SK-N-SH treated with all-trans-retinoic acid at 6 μM for 48 hours (cell line): ENCODE data around the gene TRIM61.

Source experiments
- ATAC-seq: fragments of 200-7000 bp; cut with Tn5 transposase; 3 replicates; pipeline ENCODE4 v1.9.1; 2020; ENCODE audit warnings: mild to moderate bottlenecking, moderate library complexity
- ARNTL ChIP-seq: fragments of 450-650 bp; formaldehyde crosslinking; IDR thresholded peaks from 2 replicates; pipeline ENCODE4 v1.5.0; 2020; ENCODE audit warnings: low read depth, mild to moderate bottlenecking, moderate library complexity, borderline replicate concordance
- BACH2 ChIP-seq: fragments of 250-450 bp; sonication (Bioruptor Pico); IDR thresholded peaks from 2 replicates; pipeline ENCODE4 v1.9.0; 2021; ENCODE audit warnings: mild to moderate bottlenecking, borderline replicate concordance
- CREB5 ChIP-seq: fragments of 250-450 bp; sonication (Bioruptor Pico); IDR thresholded peaks from 2 replicates; pipeline ENCODE4 v1.5.1; 2020; ENCODE audit warnings: low read depth, mild to moderate bottlenecking, moderate library complexity
- CSDC2 ChIP-seq: fragments of 250-450 bp; sonication (Bioruptor Pico); IDR thresholded peaks from 2 replicates; pipeline ENCODE4 v1.5.0; 2020; ENCODE audit warnings: mild to moderate bottlenecking, moderate library complexity
- CSRNP3 ChIP-seq: fragments of 250-450 bp; sonication (Bioruptor Pico); IDR thresholded peaks from 2 replicates; pipeline ENCODE4 v1.5.1; 2021; ENCODE audit warnings: mild to moderate bottlenecking, moderate library complexity
- ESRRG ChIP-seq: fragments of 250-450 bp; sonication (Bioruptor Pico); IDR thresholded peaks from 2 replicates; pipeline ENCODE4 v1.6.1; 2021; ENCODE audit warnings: mild to moderate bottlenecking
- GLIS3 ChIP-seq: fragments of 250-450 bp; sonication (Bioruptor Pico); IDR thresholded peaks from 2 replicates; pipeline ENCODE4 v1.5.0; 2020; ENCODE audit warnings: mild to moderate bottlenecking, moderate library complexity
- OSR1 ChIP-seq: fragments of 250-450 bp; sonication (Bioruptor Pico); IDR thresholded peaks from 2 replicates; pipeline ENCODE4 v1.8.0; 2022; ENCODE audit warnings: moderate library complexity, mild to moderate bottlenecking, inconsistent platforms
- PPARA ChIP-seq: fragments of 250-450 bp; sonication (Bioruptor Pico); IDR thresholded peaks from 2 replicates; pipeline ENCODE4 v1.5.0; 2020; ENCODE audit warnings: mild to moderate bottlenecking, borderline replicate concordance
- RARB ChIP-seq: fragments of 250-450 bp; sonication (Bioruptor Pico); IDR thresholded peaks from 2 replicates; pipeline ENCODE4 v1.8.0; 2021; ENCODE audit warnings: mild to moderate bottlenecking, moderate library complexity
- SNAI2 ChIP-seq: fragments of 250-450 bp; sonication (Bioruptor Pico); IDR thresholded peaks from 2 replicates; pipeline ENCODE4 v1.5.0; 2020; ENCODE audit warnings: mild to moderate bottlenecking, moderate library complexity
- TCF4 ChIP-seq: fragments of 250-450 bp; sonication (Bioruptor Pico); IDR thresholded peaks from 2 replicates; pipeline ENCODE4 v1.8.0; 2021; ENCODE audit warnings: mild to moderate bottlenecking, moderate library complexity, borderline replicate concordance
- TOX ChIP-seq: fragments of 250-450 bp; sonication (Bioruptor Pico); IDR thresholded peaks from 2 replicates; pipeline ENCODE4 v1.8.0; 2021; ENCODE audit warnings: mild to moderate bottlenecking, moderate library complexity, borderline replicate concordance
- TSHZ2 ChIP-seq: fragments of 250-450 bp; sonication (Bioruptor Pico); IDR thresholded peaks from 2 replicates; pipeline ENCODE4 v1.5.0; 2020; ENCODE audit warnings: mild to moderate bottlenecking, moderate library complexity
- ZFP30 ChIP-seq: fragments of 450-650 bp; formaldehyde crosslinking; IDR thresholded peaks from 2 replicates; pipeline ENCODE4 v1.5.0; 2022; ENCODE audit warnings: mild to moderate bottlenecking, moderate library complexity
- ZNF565 ChIP-seq: fragments of 450-650 bp; formaldehyde crosslinking; conservative IDR thresholded peaks from 2 replicates; pipeline ENCODE4 v1.5.0; 2020; ENCODE audit warnings: low read depth, mild to moderate bottlenecking, moderate library complexity
- ZNF70 ChIP-seq: fragments of 450-650 bp; formaldehyde crosslinking; IDR thresholded peaks from 2 replicates; pipeline ENCODE4 v1.5.0; 2020; ENCODE audit warnings: mild to moderate bottlenecking, moderate library complexity
- ZNF8 ChIP-seq: fragments of 450-650 bp; formaldehyde crosslinking; IDR thresholded peaks from 2 replicates; pipeline ENCODE4 v1.5.0; 2020; ENCODE audit warnings: mild to moderate bottlenecking, moderate library complexity
- TF ChIP-seq, protein P1 (sequence below): fragments of 250-450 bp; sonication (Bioruptor Pico); IDR thresholded peaks from 2 replicates; pipeline ENCODE4 v1.8.0; 2021; ENCODE audit warnings: low read depth, mild to moderate bottlenecking, moderate library complexity, borderline replicate concordance
- TF ChIP-seq, protein P2 (sequence below): fragments of 250-450 bp; sonication (Bioruptor Pico); IDR thresholded peaks from 2 replicates; pipeline ENCODE4 v1.8.0; 2020; ENCODE audit warnings: mild to moderate bottlenecking, moderate library complexity, borderline replicate concordance

Gene TRIM61

DNA sequence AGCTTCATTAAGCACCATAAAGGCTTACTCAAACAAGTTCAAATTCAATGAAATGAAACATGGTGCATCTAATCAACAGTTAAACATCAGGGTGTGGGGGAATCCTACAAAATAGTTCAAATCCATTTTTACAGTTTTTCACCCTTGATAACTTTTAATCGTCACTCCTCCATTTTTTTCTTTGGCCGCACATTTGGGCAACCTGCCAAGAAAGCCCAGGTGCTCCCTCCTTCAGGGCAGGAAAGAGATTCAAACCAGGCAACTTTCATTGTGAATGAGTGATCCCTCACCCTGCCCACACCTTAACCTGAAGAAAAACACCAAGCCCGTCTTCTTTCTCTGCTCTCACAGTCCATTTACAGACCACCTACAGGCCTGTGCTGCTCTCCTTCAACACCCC, 24.9 kb downstream of the TRIM61 start:
- TF ChIP-seq ARNTL (CRISPR knock-in tag), result no peak
- no peak for TF ChIP-seq GLIS3 (CRISPR knock-in tag)
- no peak for TF ChIP-seq TSHZ2 (CRISPR knock-in tag)
- TF ChIP-seq TOX, result no peak
- TF ChIP-seq BACH2 (CRISPR knock-in tag), result no peak
- TF ChIP-seq ZNF70 (CRISPR knock-in tag), result no peak
- no peak for TF ChIP-seq TCF4 (CRISPR knock-in tag)
- no peak for TF ChIP-seq OSR1 (CRISPR knock-in tag)
- TF ChIP-seq, protein P1, sequence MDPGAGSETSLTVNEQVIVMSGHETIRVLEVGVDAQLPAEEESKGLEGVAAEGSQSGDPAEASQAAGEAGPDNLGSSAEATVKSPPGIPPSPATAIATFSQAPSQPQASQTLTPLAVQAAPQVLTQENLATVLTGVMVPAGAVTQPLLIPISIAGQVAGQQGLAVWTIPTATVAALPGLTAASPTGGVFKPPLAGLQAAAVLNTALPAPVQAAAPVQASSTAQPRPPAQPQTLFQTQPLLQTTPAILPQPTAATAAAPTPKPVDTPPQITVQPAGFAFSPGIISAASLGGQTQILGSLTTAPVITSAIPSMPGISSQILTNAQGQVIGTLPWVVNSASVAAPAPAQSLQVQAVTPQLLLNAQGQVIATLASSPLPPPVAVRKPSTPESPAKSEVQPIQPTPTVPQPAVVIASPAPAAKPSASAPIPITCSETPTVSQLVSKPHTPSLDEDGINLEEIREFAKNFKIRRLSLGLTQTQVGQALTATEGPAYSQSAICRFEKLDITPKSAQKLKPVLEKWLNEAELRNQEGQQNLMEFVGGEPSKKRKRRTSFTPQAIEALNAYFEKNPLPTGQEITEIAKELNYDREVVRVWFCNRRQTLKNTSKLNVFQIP (CRISPR knock-in tag), result no peak
- TF ChIP-seq ZFP30 (CRISPR knock-in tag), result no peak
- no peak for TF ChIP-seq CSDC2 (CRISPR knock-in tag)
- no peak for TF ChIP-seq ZNF565
- TF ChIP-seq CSRNP3 (CRISPR knock-in tag), result no peak
- no peak for TF ChIP-seq ESRRG (CRISPR knock-in tag)
- no peak for TF ChIP-seq PPARA (CRISPR knock-in tag)
- no peak for ATAC-seq

GRCh38 chr4:164949448-164950143, 27.9 kb downstream of the TRIM61 start:
- TF ChIP-seq ZNF70 (CRISPR knock-in tag) (no peak), ARNTL (CRISPR knock-in tag) (no peak), CSDC2 (CRISPR knock-in tag) (no peak), CREB5 (CRISPR knock-in tag) (no peak), BACH2 (CRISPR knock-in tag) (no peak), OSR1 (CRISPR knock-in tag) (no peak), RARB (CRISPR knock-in tag) (no peak)
- TF ChIP-seq, protein P2, sequence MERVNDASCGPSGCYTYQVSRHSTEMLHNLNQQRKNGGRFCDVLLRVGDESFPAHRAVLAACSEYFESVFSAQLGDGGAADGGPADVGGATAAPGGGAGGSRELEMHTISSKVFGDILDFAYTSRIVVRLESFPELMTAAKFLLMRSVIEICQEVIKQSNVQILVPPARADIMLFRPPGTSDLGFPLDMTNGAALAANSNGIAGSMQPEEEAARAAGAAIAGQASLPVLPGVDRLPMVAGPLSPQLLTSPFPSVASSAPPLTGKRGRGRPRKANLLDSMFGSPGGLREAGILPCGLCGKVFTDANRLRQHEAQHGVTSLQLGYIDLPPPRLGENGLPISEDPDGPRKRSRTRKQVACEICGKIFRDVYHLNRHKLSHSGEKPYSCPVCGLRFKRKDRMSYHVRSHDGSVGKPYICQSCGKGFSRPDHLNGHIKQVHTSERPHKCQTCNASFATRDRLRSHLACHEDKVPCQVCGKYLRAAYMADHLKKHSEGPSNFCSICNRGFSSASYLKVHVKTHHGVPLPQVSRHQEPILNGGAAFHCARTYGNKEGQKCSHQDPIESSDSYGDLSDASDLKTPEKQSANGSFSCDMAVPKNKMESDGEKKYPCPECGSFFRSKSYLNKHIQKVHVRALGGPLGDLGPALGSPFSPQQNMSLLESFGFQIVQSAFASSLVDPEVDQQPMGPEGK (CRISPR knock-in tag), result no peak
- ATAC-seq, result no peak

DNA sequence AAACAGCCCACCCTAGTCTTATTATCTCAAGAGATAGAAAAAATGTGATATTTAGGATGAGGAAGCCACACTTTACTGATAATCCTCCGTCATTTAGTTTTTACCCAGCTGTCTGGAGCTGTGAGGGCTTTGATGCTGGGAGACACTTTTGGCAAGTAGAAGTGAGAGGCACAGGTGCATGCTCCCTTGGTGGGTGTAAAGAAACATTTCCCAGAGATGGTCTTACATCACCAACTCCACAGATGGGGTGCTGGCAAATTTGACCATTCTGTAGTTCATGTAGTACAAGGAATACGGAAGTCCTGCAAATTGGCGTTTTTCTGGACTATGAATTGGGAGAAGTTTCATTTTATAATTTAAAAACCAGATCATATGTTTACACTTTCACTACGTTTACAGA, 28.5 kb downstream of the TRIM61 start:
- no peak for ATAC-seq
- TF ChIP-seq ZNF8 (CRISPR knock-in tag) (no peak), ESRRG (CRISPR knock-in tag) (no peak), BACH2 (CRISPR knock-in tag) (no peak), OSR1 (CRISPR knock-in tag) (no peak), CSRNP3 (CRISPR knock-in tag) (no peak), TOX (no peak), ZNF565 (no peak), ARNTL (CRISPR knock-in tag) (no peak), CSDC2 (CRISPR knock-in tag) (no peak), PPARA (CRISPR knock-in tag) (no peak), RARB (CRISPR knock-in tag) (no peak), SNAI2 (no peak), ZFP30 (CRISPR knock-in tag) (no peak)
- TF ChIP-seq, protein P2 (CRISPR knock-in tag), result no peak
